Activated T-cell treated with anti-CD3 and anti-CD28 coated beads for 48 hours (primary cell): ENCODE measurements around the gene FAM180A.
"Not testable (repeated sequence)": the region's sequence is repeated elsewhere in the genome, so short reads cannot be mapped to it uniquely, and the experiment has no call there.

Experiments used
- DNase-seq: peaks from one replicate; pipeline ENCODE4 v3.0.0-alpha.2; 2020; ENCODE audit warnings: low read depth

The FAM180A gene

DNA sequence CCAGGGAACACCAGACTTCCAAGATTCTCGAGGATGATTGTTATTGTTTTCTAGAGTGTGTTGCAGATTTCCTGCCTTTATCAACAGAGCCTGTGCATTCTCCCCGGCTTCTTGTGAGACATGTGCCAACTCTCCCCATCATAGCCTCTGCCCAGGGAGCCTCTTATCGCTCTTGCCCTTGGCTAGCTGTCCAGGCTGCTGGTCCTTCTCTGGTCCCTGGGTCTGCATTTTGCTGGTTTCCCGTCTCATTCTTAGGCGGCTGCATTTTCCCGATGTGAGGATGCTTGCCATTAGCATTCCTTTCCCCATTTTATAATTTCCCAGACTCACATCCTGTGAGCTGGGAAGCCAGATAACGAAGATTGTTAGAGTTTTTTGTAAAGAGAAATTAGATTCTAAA lies 35.8 kb downstream of the FAM180A start:
- DNase-seq, result no peak

DNA sequence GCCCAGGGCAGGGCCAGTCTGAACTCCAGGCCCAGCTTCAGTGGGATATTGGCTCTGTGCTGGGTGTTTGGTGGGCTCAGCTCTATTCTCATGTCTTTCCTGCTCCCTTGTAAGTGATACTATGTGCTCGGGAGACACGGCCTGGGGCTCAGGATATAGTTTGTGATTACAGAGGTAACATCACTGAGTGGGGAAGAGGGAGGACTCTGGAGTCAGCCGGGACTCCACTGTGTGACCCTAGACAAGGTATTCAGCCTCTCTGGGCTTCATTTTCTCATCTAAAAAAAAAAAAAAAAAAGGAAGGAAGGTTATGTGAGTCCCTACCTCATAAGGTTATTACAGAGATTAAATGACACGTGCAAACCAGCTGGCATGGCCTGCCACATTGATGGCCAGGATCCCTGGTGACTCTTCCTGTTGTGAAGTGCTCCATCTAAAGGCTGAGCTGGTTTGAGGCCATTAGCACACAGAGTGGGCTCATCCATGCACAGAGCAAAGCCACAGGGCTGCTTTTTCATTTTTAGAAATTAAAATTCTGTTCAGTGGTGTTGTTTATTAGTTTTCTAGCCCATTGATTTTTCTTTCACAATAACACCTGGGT lies 36.3 kb downstream of the FAM180A start:
- no peak for DNase-seq

DNA sequence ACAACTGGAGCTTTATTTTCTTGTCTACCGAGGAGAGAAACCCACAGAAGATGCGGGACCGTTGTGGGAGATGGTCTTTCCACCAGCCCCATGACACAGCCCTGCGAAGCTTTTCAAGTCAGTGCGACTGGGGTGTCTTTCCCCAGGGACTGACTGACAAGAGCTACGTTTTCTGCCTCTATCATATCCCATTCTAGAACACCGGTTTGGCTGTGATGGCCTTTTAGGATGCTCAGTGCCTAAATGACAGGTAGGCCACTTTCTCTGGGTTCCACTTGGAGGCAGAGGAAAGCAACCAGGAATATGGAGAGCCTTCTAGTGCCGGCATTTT lies 37.5 kb downstream of the FAM180A start:
- no peak for DNase-seq

DNA sequence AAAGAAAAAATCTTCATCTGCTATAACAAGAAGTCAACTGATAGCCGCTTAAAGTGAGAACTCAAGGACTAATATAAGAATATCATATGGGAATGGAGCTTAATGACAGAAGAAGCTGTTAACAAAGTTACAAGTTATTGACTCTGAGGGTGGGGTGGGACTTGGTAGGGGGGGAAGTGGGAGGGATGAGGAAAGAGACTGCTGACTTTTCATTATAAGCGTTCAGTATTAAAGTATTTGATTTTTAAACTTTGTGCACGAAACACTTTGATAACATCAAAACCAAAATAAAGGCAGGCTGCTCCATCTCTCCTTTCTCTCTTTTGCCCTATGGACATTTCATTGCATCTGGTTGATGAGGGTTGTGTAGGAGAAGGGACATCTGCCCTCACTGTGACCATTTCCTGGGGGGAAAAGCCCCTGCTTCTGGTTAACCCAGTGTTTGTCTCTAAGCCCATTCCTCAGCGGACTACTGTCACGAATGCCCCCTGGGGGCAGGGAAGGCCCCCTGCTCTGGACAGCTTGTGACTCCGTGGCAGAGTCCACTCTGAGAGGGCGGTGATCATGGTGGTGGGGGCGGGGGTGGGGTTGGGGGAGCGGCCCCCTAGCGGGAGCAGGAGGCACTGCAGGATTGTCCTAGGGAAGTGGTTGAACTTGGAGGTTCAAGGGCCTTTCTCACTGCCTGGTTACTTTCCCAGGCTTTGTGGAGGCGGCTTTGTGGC lies 38.0 kb downstream of the FAM180A start:
- DNase-seq, result peak; percentile 12

DNA sequence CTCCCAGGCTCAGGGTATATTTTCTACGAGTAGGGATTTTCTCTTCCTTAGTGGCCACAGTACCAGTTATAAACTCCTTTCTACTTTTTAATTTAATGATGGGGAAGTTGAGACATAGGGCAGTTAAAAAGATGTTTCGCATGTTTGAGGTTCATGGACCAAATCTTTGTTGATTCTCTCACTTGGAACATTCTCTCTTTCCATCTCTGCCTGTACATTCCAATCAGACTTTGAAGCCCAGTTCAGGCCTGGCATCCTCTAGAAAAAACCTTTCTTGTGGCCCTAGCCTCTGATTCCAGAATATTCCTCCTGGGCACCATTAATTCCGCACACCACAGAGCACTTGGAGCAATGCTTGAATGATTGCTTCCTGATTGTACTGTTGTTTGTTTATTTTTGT lies 39.1 kb downstream of the FAM180A start:
- DNase-seq, result no peak

DNA sequence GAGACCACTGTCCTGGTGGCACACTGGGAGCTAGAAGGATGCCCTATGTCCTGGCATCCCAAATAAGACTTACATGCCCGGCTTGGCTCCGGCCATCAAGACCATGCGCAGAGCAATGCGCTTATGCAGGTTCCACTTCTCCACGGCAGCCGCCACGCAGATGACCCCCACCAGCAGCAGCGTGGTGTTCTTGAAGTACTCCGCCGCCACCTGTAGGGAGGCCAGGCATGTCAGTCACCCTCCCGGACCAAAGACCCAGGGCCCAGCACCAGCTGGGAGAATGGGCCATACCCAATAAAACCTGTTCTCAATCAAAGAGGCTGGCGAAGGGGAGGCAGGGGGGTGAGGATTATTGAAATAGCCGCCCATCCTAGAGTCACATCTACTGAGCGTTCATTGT lies 40.6 kb downstream of the FAM180A start:
- no peak for DNase-seq

DNA sequence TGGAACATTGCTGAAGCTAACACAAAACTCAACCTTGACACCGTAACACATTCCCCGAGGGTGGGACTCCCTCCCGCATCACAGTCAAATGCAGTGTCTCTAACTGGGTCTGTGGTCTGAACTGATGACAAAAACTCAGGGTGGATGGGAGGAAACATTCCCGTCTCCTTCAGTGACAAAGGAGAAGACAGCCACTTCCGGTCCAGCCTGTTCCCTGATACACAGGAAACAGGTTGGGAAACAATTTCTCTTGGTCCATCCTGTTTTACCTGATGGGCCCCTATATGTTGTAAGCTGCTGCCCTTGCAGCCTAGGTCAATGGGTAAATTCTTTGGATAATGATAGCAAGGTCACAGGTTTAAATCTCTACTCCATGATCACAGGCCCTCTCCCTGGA lies 41.0 kb downstream of the FAM180A start:
- DNase-seq, result no peak

DNA sequence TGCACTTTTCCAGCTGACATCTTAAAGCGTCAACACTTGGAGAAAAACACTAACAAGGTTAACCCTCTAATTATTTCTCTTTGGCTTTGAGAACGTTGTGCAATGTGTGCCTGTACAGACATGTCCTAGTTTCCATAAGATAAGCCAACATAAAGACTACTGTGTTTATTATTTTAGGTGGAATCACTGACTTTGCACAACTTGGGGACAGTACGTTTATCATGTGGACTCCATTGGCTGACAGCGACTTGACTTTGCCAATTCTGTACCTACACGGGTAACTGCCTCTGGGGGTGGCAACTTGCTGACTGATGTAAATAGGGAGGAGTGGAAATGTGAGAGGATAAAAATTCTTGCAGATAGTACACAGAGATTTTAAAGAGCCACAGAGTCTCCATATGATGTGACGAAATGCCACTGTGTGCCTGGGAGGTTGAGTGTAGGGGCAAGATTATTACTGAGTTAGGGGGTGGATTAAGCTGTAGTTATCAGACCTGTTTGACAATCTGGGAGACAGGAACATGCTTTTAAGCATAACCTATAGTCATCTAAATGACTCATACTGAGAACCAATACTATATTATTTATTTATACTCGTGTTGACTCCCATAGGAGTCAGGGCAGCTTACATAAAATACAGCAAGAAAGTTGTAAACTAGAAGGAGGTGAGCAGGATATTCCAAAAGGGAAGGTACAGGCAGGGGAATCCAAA lies 41.6 kb downstream of the FAM180A start:
- no peak for DNase-seq

DNA sequence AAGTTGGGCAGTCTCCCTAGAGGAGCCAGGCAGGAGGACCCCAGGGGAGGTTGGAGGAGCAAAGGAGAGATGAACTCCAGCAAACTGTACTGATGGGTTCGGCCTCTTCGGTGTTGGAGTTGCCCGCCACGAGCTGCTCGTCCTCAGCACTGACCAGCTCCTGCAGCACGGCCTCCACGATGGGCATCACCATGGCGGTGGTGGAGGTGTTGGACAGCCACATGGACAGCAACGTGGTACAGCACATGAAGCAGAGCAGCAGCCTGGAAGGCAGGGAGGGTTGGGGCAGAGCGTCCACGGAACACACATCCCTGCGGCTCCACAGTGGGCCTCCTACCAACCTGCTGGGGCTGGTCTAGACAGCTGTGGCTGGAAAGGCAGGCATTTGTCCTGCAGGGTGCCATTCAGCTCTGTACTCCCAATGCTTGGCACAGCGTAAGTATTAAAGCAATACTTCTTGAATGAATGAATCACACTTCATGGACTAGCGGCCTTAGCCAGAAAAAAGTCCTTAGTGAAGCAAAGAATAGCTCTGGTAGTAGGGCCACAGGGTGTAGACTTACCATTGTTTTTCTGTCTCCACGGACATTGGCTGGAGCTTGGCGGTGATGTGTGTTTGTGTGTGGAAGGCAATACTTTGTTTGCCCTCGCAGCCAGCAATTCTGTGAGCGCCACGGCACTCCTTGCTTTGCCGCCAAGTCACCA lies 42.4 kb downstream of the FAM180A start:
- DNase-seq, result no peak

DNA sequence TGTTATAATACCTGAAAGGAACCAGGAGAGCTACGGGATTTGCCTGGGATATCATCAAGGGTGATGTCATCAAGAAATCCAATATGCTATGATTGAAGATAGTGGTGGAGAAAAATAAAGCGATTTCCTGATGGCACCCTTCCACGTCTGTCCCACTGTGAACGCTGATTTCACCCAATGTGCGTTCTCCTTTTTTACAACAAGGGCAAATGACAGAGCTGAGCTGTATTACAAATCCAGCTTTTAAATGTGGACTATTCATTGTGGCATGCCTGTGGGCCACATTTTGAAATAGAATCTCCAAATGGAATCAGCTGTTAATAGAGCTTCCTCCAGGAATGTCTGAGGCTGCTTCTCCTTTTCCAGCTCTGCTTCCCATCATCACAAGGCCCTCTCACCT lies 43.9 kb downstream of the FAM180A start:
- no peak for DNase-seq

DNA sequence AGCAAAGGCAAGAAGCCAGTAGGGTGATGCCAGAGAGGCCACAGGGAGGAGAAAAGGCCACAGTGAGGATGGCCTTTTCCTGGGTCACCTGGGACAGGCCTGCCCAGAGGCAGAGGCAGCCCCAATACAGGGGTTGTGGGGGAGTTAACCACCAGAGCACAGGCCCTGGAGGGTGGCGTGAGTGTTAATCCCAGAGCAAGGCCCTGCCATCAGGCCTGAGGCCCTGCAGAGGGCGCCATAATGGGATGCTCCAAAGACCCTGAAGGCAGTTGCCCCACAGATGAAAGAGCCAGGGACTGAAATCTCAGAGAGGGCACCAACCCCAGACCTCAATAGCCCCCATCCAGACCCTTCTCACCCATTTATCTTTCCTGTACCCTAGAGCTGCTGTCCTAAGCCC lies 44.5 kb downstream of the FAM180A start:
- peak; percentile 5 for DNase-seq

DNA sequence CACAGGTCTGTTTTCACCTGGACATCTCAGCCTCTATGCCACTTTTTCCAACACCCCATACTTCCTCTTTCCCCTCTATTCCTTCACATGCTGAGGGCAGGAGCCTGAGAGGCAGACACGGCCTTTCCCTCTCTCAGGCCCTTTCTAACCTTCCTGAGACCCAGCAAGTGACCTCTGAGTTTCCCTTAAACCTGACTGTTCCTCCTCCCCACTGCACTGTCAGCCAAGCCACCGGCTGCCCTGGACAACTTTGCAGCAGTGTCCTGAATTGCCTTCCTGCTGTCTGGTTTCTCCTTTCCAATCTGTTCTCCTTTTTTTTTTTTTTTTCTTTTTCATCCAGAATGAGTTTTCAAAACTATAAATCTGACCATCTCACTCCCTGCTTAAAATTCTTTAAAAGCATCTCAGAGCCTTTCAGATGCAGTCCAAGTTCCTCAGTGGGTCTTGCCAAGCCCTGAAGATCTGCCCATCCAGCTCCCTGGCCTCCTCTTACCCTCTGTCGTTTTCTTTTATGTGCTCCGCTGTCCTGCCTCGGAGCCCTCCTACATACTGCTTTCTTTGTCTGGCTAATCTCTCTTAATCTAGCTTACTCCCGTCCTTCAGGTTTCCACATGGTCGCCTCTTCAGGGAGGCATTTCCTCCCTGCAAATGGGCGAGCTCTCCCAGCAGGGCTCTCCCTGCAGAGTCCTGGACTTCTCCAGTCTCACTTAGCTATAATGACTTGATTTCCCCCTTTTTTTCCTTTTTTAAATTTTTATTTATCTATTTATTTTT lies 51.1 kb downstream of the FAM180A start:
- DNase-seq, result no peak

DNA sequence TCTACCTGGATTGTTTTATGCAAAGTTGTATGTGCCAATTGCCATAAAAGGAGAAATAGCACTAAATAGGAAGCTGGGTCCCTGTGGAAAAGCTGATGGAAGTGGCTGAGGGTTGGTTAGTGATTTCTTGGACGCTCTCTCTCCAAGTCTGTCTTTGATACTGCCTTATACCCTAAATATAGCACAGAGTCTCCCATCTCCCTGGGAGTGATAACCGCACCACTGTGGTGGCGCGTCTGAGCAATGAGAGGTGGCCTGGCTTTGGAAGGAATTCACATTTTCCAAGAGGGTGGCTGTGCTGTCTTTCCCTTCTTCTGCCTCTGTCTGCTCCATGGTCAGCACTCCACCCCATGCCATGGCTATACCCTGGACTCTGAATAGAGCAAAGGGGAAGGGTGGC lies 55.1 kb downstream of the FAM180A start:
- DNase-seq, result no peak

DNA sequence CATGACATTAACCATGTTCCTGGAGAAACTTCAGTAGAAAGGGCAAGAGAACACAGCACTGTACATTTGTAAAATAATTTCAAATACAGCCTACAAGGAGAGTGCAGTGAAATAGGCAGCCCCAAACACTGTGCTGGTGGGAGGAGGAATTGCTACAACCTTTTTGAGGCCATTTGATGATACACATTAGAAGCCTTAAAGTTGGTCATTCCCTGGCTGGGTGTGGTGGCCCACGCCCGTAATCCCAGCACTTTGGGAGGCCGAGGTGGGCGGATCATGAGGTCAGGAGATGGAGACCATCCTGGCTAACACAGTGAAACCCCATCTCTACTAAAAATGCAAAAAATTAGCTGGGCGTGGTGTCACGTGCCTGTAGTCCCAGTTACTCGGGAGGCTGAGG lies 56.0 kb downstream of the FAM180A start:
- not testable (repeated sequence) for DNase-seq

DNA sequence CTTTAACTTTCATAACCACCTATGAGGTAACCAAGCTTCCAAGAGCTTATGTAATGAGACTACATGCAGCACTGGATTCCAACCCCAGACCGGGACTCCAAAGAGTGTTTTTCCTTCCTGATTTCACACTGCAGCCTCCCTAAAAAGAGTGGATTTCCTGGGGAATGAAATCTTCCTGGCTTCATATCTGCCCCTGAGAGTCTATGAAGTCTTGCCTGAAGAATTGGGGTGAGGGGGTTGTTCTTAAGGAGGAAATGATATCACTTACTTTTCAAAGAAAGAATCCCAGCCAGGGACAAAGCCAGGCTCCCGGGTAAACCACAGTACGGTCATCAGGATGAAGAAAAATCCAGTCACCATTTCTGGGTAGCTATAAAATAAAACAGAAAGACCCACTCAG lies 56.6 kb downstream of the FAM180A start:
- no peak for DNase-seq

DNA sequence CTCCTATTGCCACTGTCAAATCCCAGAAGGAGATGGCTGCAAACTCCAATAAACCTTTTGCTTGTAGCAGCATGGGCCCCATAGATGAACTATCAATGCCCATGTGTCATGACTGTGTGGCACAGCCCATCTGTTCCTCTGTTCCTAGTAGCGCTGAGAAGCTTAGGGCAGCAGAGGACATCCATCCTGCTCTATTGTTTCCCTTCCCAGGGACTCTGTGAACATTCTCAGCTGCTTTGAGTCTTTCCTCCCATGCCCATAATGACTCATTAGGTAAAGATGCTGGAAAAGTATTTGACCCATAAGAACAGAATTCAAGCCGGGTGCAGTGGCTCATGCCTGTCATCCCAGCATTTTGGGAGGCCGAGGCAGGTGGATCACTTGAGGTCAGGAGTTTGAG lies 58.0 kb downstream of the FAM180A start:
- no peak for DNase-seq

DNA sequence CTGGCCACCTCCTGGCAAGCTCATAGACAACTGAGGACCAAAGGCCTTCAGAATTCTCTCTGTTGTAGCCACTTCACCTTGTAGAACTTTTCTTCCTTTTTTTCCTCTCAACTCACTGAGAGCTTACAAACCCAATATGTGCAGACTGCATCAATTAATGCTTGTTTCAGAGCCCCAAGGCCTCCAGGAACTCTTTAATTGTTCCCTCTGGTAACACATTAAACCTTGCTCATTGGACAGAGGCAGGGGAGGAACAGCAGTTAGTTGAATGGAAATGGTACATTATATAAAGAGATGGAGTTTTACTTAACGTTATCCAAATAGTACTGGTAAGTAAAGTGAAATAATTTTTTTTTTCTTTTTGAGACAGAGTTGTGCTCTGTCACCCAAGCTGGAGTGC lies 61.1 kb downstream of the FAM180A start:
- DNase-seq, result no peak

DNA sequence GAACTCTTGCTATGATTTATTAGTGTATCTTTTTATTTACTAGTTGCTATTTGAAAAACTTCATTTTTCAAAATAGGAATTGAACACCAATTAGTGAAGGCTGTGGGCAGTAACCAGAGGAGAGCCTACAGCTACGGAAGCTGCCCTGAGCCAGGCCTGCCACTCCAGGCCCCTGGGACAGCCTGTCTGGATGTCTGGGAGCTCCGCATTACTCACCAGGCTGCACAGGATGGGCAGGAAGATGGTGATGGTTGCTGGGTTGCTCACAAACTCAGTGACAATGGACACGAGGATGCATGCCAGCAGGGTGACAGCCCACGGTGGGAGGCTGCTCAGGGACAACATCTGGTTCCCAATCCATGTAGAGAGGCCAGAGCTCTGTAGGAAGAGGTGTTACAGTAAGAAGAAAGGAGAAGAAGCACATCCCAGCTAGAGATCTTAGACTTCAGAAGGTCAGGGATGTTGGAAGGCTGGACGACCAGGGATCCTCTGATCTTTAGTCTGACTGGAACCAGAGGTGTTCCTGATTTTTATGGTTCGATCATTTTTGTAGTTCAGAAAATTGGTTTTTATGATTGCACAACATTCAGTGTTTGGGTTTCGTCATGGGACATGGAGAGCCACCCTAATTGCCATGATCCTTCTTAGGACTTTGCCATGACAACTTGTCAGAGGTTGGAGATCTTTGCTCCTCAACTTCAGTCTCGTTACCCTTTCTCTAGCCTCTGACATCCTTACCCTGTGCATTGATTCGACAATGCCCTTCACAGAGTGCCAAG lies 63.1 kb downstream of the FAM180A start:
- DNase-seq, result no peak

DNA sequence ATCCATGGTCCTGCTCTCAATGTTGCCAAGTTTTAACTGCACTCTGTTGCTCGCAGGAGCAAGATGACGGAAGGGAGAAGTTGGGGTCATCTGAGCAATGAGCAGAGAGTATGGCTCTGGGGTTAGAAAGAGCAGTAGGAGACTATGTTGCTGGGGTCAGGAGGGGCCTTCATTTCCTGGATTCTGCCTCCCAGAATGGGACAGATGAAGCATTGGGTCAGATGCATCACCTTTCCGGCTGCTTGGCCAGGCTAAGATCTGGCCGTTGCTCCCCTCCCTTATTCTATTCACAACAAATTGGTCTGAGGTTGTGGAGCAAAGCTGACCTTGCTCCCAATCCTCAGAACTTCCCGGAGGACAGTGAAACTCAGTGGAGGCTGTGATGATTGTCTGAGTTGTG lies 63.9 kb downstream of the FAM180A start:
- DNase-seq, result no peak

DNA sequence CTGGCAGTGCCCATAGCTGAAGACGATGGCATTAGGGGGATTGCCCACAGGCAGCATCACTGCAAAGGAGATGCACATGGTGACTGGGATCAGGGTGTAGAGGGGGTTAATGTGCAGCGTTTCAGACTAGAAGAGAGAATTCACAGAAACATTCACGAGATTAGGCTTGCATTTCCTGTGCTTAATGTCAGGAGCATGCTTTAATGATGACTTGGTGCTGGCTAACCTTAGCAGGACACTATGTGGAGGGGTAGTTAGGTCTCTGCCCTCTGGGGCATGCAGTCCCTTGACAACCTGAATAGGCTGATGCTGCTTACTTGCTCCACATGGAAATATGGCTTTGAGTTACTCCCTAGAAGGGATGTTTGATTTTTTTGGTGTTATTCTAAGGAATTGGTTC lies 64.5 kb downstream of the FAM180A start:
- no peak for DNase-seq

DNA sequence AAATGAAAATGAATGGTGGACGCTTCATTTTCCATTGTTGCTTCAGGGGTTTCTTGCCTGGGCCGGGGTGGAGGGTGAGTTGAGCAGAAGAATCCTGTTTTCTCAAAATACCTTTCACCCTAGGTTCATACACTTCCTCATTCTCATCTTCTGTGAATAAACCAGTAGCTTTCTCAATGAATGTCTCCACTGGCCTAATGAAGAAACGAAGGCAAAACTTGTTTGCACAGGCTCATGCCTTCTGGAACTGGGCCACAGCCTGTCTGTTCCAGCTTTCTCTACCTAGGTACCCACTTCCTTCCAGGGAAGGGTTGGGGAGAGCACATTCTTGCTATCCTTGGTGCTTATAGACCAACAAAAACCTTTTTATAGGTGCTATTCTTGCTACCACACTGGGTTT lies 65.0 kb downstream of the FAM180A start:
- no peak for DNase-seq

DNA sequence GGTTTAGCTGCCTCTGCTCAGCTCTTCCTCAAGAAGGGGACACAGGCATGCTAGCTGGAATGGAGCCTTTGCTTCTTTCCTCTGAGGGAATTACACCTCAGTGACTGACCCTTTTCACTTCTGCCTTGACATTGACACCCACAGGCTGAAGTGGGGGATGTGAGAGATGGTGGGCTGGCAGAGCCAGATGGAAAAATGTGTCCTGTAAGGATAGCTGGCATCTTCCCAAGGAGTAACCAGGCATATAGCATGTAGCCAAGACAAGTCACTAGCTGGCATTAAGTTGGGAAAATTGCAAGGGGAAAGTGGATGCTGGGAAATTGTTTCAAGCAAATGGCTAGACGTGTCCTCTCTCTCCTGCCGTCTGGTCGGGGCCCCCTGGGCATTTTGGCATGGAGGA lies 66.4 kb downstream of the FAM180A start:
- DNase-seq, result no peak
